SH-SY5Y (cell line): Measurements from ENCODE around the gene KIAA1143.

ENCODE experiments used
- GATA2 ChIP-seq: IDR thresholded peaks from 2 replicates; pipeline ENCODE4 v1.6.1; 2011; ENCODE audit warnings: mild to moderate bottlenecking, low read depth, low read length
- GATA3 ChIP-seq: IDR thresholded peaks from 2 replicates; pipeline ENCODE4 v1.6.1; 2011; ENCODE audit warnings: low read depth, mild to moderate bottlenecking, low read length, moderate library complexity

DNA sequence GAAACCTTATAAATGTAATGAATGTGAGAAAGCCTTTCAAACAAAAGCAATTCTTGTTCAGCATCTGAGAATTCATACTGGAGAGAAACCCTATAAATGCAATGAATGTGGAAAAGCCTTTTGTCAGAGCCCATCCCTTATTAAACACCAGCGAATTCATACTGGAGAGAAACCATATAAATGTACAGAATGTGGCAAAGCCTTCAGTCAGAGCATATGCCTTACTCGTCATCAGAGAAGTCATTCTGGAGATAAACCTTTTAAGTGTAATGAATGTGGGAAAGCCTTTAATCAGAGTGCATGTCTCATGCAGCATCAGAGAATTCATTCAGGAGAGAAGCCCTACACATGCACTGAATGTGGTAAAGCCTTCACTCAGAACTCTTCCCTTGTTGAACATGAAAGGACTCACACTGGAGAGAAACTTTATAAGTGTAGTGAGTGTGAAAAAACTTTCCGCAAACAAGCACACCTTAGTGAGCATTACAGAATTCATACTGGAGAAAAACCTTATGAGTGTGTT, 26.7 kb downstream of the KIAA1143 start:
- TF ChIP-seq GATA2 = no peak
- no peak for TF ChIP-seq GATA3
